ENCODE measurements around the gene KCNQ2. TPM values are rescaled to one million over a fixed set of nuclear protein-coding genes. Genes with fewer than 3 reads are reported as not detected.

Gene KCNQ2
- total RNA-seq, 2 donors from 2014 or later = 1.8 to 3.0 TPM

GRCh38 chr20:63406011-63406410 is 66.4 kb downstream of the KCNQ2 start:
- H3K27ac ChIP-seq = no peak overlapping the region
- intact Hi-C loops (cut with DNase I) = no loop called here

GRCh38 chr20:63405102-63405730 is 67.2 kb downstream of the KCNQ2 start:
- H3K4me3 ChIP-seq = no peak overlapping the region
- no peaks in the 10 kb centered on the region for H3K4me1 ChIP-seq
- no peak for DNase-seq
- ATAC-seq = no peak
- H3K27me3 ChIP-seq = no peaks in the 10 kb centered on the region
- H3K27ac ChIP-seq = no peak overlapping the region
- intact Hi-C loops (cut with DNase I) = no loop called here
- TF ChIP-seq CTCF (IDR thresholded peaks at IDR 0.05) = no peak
- no peak for TF ChIP-seq POLR2A (IDR thresholded peaks at IDR 0.05)
- no peaks in the 10 kb centered on the region for H3K36me3 ChIP-seq (replicated peaks in 1 of 2; ENCODE audit: insufficient read depth in 1 of 2, low read depth in 2 of 2)
- no peaks in the 10 kb centered on the region for H3K9me3 ChIP-seq
- WGBS, 2 donors = 51 to 80% methylated on average over 2 to 27 of the region's 31 CpGs

More at GRCh38 chr20:63406011-63406410, 66.4 kb downstream of the KCNQ2 start:
- H3K27me3 ChIP-seq = no peaks in the 10 kb centered on the region
- DNase-seq (no peak), ATAC-seq (no peak)
- no peaks in the 10 kb centered on the region for H3K36me3 ChIP-seq (replicated peaks in 1 of 2; ENCODE audit: insufficient read depth in 1 of 2, low read depth in 2 of 2)
- WGBS, 2 donors = 56 to 57% methylated on average over 11 to 13 of the region's 23 CpGs
- no peak overlapping the region for H3K4me3 ChIP-seq
- H3K9me3 ChIP-seq = no peaks in the 10 kb centered on the region
- H3K4me1 ChIP-seq = no peaks in the 10 kb centered on the region
- no peak for TF ChIP-seq POLR2A (IDR thresholded peaks at IDR 0.05)
- no peak for TF ChIP-seq CTCF (IDR thresholded peaks at IDR 0.05)

GRCh38 chr20:63404129-63405085 is 68.0 kb downstream of the KCNQ2 start:
- DNase-seq = no peak
- 48 to 52% methylated on average over 19 to 32 of the region's 34 CpGs for WGBS, 2 donors
- H3K4me3 ChIP-seq = no peak overlapping the region
- no peak for ATAC-seq
- no peaks in the 10 kb centered on the region for H3K9me3 ChIP-seq
- H3K36me3 ChIP-seq (replicated peaks in 1 of 2; ENCODE audit: insufficient read depth in 1 of 2, low read depth in 2 of 2) = no peaks in the 10 kb centered on the region
- intact Hi-C loops (cut with DNase I) = no loop called here
- no peak overlapping the region for H3K27ac ChIP-seq
- no peaks in the 10 kb centered on the region for H3K4me1 ChIP-seq
- TF ChIP-seq CTCF (IDR thresholded peaks at IDR 0.05) (no peak), POLR2A (IDR thresholded peaks at IDR 0.05) (no peak)
- H3K27me3 ChIP-seq = no peaks in the 10 kb centered on the region

- no peak overlapping the region for H3K4me3 ChIP-seq
- H3K4me1 ChIP-seq = no peaks in the 10 kb centered on the region
- no peaks in the 10 kb centered on the region for H3K27me3 ChIP-seq
- intact Hi-C loops (cut with DNase I) = no loop called here
- H3K27ac ChIP-seq = no peak overlapping the region
- WGBS, 2 donors = 50 to 67% methylated on average over 14 to 19 of the region's 19 CpGs
- no peak for ATAC-seq
- DNase-seq = no peak
- no peaks in the 10 kb centered on the region for H3K36me3 ChIP-seq (replicated peaks in 1 of 2; ENCODE audit: insufficient read depth in 1 of 2, low read depth in 2 of 2)
- H3K9me3 ChIP-seq = no peaks in the 10 kb centered on the region
- TF ChIP-seq CTCF (IDR thresholded peaks at IDR 0.05) (peak in 1 of 7 experiments; percentile 4), POLR2A (IDR thresholded peaks at IDR 0.05) (no peak)
These were observed 68.9 kb downstream of the KCNQ2 start for GRCh38 chr20:63403403-63404105.
